ENCODE measurements around the gene RPP38.

DNA sequence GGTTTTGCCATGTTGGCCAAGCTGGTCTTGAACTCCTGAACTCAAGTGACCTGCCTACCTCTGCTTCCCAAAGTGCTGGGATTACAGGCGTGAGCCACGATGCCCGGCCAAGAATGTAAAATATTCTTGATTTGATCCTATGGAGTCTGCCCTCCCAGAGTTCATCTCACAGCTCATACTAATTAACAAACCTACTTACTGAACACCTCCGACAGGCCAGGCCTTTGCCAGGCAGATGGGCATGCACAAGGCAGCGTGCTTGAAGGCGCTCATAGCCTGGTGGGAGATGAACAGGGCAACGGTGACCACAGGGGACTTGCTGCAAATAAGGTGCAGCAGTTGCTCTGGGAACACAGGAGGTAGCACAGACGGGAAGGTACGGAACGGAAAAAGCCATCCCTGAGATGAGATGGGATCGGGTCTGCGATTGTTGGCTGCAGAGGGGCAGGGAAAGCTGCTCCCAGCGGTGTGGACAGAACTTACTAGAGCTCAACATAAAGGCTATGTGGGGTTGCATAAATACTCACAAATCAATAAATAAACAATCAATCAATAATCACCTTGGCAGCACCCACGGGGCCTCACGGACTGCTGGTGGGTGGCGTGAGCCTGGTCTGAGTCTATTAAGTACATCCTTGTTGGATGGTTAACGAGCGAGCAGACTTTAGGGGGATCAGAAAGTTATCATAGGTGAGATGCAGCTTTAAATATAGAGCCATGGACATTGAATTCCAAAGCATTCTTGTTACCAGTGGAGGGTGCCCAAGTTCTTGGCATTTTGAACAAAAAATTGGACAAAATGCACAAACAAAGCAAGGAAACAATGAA lies 13.3 kb upstream of the RPP38 start:
- TF ChIP-seq, protein P1, sequence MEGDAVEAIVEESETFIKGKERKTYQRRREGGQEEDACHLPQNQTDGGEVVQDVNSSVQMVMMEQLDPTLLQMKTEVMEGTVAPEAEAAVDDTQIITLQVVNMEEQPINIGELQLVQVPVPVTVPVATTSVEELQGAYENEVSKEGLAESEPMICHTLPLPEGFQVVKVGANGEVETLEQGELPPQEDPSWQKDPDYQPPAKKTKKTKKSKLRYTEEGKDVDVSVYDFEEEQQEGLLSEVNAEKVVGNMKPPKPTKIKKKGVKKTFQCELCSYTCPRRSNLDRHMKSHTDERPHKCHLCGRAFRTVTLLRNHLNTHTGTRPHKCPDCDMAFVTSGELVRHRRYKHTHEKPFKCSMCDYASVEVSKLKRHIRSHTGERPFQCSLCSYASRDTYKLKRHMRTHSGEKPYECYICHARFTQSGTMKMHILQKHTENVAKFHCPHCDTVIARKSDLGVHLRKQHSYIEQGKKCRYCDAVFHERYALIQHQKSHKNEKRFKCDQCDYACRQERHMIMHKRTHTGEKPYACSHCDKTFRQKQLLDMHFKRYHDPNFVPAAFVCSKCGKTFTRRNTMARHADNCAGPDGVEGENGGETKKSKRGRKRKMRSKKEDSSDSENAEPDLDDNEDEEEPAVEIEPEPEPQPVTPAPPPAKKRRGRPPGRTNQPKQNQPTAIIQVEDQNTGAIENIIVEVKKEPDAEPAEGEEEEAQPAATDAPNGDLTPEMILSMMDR (IDR thresholded peaks at IDR 0.05 in 4 of 5, conservative IDR thresholded peaks at IDR 0.05 in 1 of 5): no peak
- no peak for TF ChIP-seq POLR2A (IDR thresholded peaks at IDR 0.05)

All from gastrocnemius medialis (tissue), 4 donors.